HepG2 (cell line): ENCODE measurements around the gene IQCE. TPM values are rescaled to one million over a fixed set of nuclear protein-coding genes. Genes with fewer than 3 reads are reported as not detected.
A peak's percentile ranks its signal among the peaks of the same experiment; 100 is the strongest.

ENCODE experiments used
- ATF7-NPFF ChIP-seq: sonication (generic); formaldehyde crosslinking; IDR thresholded peaks from 2 replicates; pipeline ENCODE4 v1.8.1; 2023; ENCODE audit warnings: mild to moderate bottlenecking, low read depth, missing genetic modification reagents, moderate library complexity
- RFXAP ChIP-seq: sonication (generic); formaldehyde crosslinking; IDR thresholded peaks from 2 replicates; pipeline ENCODE4 v1.4.0; 2020; ENCODE audit warnings: missing genetic modification reagents, borderline replicate concordance
- SNAPC2 ChIP-seq: sonication (generic); formaldehyde crosslinking; IDR thresholded peaks from 2 replicates; pipeline ENCODE4 v1.8.1; 2022; ENCODE audit warnings: mild to moderate bottlenecking, missing genetic modification reagents
- ZMYM3 ChIP-seq: sonication (generic); formaldehyde crosslinking; IDR thresholded peaks from 2 replicates; pipeline ENCODE4 v1.5.1; 2020; ENCODE audit warnings: mild to moderate bottlenecking, missing genetic modification reagents
- ZNF335 ChIP-seq: sonication (generic); formaldehyde crosslinking; IDR thresholded peaks from 2 replicates; pipeline ENCODE4 v1.4.0; 2020; ENCODE audit warnings: missing genetic modification reagents
- ZNF709 ChIP-seq: sonication (generic); formaldehyde crosslinking; IDR thresholded peaks from 2 replicates; pipeline ENCODE4 v1.5.0; 2020; ENCODE audit warnings: mild to moderate bottlenecking, missing genetic modification reagents
- ZNF746 ChIP-seq: sonication (generic); formaldehyde crosslinking; IDR thresholded peaks from 2 replicates; pipeline ENCODE4 v1.8.0; 2022; ENCODE audit warnings: mild to moderate bottlenecking, missing genetic modification reagents
- ZSCAN20 ChIP-seq: sonication (generic); formaldehyde crosslinking; IDR thresholded peaks from 2 replicates; pipeline ENCODE4 v1.4.0; 2020; ENCODE audit warnings: missing genetic modification reagents, mild to moderate bottlenecking, borderline replicate concordance
- ZSCAN31 ChIP-seq: sonication (generic); formaldehyde crosslinking; IDR thresholded peaks from 2 replicates; pipeline ENCODE4 v1.5.0; 2020; ENCODE audit warnings: low read depth, mild to moderate bottlenecking, missing genetic modification reagents
- polyA plus RNA-seq, 8 experiments: library from polyadenylated mRNA; depleted of rRNA in 3 of 8; stranded (reverse) in 7 of 8; unstranded in 1 of 8; fragments of >200 nt; fragmentation: Illumina TruSeq in 4 of 8; extraction: Trizol in 4 of 8; gene quantifications; 2 replicates each; pipeline versions ENCODE4 v1.2.1 to v1.2.3, GENCODE V29; 2011 to 2016; ENCODE audit warnings: low read depth in 4 of 8, missing spikeins in 1 of 8, mixed read lengths in 1 of 8; ENCODE audit not compliant: insufficient read depth in 1 of 8
- total RNA-seq, 5 experiments: library from RNA; depleted of rRNA; stranded (reverse); fragments of >200 nt; fragmentation: Illumina TruSeq; extraction: Trizol; gene quantifications; 2 replicates each; pipeline ENCODE4 v1.2.3, GENCODE V29; 2016; ENCODE audit warnings: low read depth in 1 of 5
- TF ChIP-seq, protein P1 (sequence below): sonication (generic); formaldehyde crosslinking; IDR thresholded peaks from 2 replicates; pipeline ENCODE4 v1.5.1; 2020; ENCODE audit warnings: missing genetic modification reagents, mild to moderate bottlenecking, borderline replicate concordance
- TF ChIP-seq, protein P2 (sequence below): sonication (generic); formaldehyde crosslinking; IDR thresholded peaks from one replicate; pipeline ENCODE4 v1.5.1; 2020; ENCODE audit warnings: mild to moderate bottlenecking, missing genetic modification reagents; ENCODE audit errors: not compliant biosample characterization
- TF ChIP-seq, protein P3 (sequence below): sonication (generic); formaldehyde crosslinking; IDR thresholded peaks from 2 replicates; pipeline ENCODE4 v1.5.1; 2020; ENCODE audit warnings: mild to moderate bottlenecking, missing genetic modification reagents, moderate library complexity
- TF ChIP-seq, protein P4 (sequence below): sonication (generic); formaldehyde crosslinking; IDR thresholded peaks from 2 replicates; pipeline ENCODE4 v1.8.1; 2023; ENCODE audit warnings: mild to moderate bottlenecking, missing genetic modification reagents, borderline replicate concordance

Gene IQCE
- total and polyA plus RNA-seq, 2 of the 13 experiments (the other 11 are each of a cell fraction or from before 2014, with no cell fraction given) = 1.5 to 2.5 TPM

DNA sequence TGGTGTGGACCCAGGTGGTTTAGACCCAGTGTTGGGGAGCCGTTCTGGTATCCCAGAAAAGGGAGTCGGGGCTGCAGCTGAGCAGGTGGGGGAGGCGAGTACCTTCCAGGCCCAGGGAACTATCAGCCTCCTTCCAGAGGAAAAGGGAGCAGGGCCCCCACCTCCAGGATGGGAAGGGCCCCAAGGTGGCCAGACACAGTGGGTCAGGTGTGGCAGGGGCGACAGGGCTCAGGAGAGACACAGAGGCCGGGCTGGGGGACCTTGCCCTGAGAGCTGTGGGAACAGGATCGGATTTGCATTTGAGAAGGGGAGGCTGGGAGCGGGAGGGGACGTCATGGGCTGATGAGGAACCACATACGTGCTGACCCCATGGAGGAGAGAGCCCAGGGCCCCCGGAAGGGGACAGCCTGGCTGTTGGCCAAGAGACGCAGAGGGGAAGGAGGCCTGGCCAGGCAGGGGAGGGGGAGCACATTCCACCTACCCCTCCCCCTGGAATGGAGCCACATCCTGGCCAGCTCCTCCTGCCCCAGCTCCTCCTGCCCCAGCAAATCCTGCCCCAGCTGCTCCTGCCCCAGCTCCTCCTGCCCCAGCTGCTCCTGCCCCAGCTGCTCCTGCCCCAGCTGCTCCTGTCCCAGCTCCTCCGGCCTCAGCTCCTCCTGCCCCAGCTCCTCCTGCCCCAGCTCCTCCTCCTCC, 63.3 kb downstream of the IQCE start (continued):
- TF ChIP-seq, protein P1, sequence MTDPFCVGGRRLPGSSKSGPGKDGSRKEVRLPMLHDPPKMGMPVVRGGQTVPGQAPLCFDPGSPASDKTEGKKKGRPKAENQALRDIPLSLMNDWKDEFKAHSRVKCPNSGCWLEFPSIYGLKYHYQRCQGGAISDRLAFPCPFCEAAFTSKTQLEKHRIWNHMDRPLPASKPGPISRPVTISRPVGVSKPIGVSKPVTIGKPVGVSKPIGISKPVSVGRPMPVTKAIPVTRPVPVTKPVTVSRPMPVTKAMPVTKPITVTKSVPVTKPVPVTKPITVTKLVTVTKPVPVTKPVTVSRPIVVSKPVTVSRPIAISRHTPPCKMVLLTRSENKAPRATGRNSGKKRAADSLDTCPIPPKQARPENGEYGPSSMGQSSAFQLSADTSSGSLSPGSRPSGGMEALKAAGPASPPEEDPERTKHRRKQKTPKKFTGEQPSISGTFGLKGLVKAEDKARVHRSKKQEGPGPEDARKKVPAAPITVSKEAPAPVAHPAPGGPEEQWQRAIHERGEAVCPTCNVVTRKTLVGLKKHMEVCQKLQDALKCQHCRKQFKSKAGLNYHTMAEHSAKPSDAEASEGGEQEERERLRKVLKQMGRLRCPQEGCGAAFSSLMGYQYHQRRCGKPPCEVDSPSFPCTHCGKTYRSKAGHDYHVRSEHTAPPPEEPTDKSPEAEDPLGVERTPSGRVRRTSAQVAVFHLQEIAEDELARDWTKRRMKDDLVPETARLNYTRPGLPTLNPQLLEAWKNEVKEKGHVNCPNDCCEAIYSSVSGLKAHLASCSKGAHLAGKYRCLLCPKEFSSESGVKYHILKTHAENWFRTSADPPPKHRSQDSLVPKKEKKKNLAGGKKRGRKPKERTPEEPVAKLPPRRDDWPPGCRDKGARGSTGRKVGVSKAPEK (CRISPR knock-in tag) = no peak
- TF ChIP-seq, protein P2, sequence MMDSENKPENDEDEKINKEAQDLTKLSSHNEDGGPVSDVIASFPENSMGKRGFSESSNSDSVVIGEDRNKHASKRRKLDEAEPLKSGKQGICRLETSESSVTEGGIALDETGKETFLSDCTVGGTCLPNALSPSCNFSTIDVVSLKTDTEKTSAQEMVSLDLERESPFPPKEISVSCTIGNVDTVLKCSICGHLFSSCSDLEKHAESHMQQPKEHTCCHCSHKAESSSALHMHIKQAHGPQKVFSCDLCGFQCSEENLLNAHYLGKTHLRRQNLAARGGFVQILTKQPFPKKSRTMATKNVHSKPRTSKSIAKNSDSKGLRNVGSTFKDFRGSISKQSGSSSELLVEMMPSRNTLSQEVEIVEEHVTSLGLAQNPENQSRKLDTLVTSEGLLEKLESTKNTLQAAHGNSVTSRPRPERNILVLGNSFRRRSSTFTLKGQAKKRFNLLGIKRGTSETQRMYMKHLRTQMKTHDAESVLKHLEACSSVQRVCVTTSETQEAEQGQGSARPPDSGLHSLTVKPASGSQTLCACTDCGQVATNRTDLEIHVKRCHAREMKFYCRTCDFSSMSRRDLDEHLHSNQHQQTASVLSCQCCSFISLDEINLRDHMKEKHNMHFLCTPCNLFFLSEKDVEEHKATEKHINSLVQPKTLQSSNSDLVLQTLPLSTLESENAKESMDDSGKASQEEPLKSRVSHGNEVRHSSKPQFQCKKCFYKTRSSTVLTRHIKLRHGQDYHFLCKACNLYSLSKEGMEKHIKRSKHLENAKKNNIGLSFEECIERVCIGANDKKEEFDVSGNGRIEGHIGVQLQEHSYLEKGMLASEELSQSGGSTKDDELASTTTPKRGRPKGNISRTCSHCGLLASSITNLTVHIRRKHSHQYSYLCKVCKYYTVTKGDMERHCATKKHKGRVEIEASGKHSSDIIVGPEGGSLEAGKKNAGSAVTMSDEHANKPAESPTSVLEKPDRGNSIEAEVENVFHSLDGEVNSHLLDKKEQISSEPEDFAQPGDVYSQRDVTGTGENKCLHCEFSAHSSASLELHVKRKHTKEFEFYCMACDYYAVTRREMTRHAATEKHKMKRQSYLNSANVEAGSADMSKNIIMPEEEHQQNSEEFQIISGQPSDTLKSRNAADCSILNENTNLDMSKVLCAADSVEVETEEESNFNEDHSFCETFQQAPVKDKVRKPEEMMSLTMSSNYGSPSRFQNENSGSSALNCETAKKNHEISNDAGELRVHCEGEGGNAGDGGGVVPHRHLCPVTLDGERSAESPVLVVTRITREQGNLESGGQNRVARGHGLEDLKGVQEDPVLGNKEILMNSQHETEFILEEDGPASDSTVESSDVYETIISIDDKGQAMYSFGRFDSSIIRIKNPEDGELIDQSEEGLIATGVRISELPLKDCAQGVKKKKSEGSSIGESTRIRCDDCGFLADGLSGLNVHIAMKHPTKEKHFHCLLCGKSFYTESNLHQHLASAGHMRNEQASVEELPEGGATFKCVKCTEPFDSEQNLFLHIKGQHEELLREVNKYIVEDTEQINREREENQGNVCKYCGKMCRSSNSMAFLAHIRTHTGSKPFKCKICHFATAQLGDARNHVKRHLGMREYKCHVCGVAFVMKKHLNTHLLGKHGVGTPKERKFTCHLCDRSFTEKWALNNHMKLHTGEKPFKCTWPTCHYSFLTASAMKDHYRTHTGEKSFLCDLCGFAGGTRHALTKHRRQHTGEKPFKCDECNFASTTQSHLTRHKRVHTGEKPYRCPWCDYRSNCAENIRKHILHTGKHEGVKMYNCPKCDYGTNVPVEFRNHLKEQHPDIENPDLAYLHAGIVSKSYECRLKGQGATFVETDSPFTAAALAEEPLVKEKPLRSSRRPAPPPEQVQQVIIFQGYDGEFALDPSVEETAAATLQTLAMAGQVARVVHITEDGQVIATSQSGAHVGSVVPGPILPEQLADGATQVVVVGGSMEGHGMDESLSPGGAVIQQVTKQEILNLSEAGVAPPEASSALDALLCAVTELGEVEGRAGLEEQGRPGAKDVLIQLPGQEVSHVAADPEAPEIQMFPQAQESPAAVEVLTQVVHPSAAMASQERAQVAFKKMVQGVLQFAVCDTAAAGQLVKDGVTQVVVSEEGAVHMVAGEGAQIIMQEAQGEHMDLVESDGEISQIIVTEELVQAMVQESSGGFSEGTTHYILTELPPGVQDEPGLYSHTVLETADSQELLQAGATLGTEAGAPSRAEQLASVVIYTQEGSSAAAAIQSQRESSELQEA (CRISPR knock-in tag) = no peak
- TF ChIP-seq ZSCAN20 (CRISPR knock-in tag) (no peak), ZNF746 (CRISPR knock-in tag) (peak; percentile 93), ATF7-NPFF (CRISPR knock-in tag) (peak; percentile 42; the same call in 1 of the 2 replicates), ZMYM3 (peak; percentile 66; the same call in 1 of the 2 replicates), ZNF709 (no peak; the same call in 1 of the 2 replicates), ZNF335 (CRISPR knock-in tag) (no peak), ZSCAN31 (peak; percentile 81; the same call in 1 of the 2 replicates), SNAPC2 (CRISPR knock-in tag) (peak; percentile 98), RFXAP (peak; percentile 71; the same call in 1 of the 2 replicates)
- TF ChIP-seq, protein P3, sequence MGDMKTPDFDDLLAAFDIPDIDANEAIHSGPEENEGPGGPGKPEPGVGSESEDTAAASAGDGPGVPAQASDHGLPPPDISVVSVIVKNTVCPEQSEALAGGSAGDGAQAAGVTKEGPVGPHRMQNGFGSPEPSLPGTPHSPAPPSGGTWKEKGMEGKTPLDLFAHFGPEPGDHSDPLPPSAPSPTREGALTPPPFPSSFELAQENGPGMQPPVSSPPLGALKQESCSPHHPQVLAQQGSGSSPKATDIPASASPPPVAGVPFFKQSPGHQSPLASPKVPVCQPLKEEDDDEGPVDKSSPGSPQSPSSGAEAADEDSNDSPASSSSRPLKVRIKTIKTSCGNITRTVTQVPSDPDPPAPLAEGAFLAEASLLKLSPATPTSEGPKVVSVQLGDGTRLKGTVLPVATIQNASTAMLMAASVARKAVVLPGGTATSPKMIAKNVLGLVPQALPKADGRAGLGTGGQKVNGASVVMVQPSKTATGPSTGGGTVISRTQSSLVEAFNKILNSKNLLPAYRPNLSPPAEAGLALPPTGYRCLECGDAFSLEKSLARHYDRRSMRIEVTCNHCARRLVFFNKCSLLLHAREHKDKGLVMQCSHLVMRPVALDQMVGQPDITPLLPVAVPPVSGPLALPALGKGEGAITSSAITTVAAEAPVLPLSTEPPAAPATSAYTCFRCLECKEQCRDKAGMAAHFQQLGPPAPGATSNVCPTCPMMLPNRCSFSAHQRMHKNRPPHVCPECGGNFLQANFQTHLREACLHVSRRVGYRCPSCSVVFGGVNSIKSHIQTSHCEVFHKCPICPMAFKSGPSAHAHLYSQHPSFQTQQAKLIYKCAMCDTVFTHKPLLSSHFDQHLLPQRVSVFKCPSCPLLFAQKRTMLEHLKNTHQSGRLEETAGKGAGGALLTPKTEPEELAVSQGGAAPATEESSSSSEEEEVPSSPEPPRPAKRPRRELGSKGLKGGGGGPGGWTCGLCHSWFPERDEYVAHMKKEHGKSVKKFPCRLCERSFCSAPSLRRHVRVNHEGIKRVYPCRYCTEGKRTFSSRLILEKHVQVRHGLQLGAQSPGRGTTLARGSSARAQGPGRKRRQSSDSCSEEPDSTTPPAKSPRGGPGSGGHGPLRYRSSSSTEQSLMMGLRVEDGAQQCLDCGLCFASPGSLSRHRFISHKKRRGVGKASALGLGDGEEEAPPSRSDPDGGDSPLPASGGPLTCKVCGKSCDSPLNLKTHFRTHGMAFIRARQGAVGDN (CRISPR knock-in tag) = peak; percentile 93
- TF ChIP-seq, protein P4, sequence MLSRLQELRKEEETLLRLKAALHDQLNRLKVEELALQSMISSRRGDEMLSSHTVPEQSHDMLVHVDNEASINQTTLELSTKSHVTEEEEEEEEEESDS (CRISPR knock-in tag) = peak; percentile 24; the same call in 1 of the 2 replicates
